ENCODE results near the gene CACYBP. TPM values are rescaled to one million over a fixed set of nuclear protein-coding genes. Genes with fewer than 3 reads are reported as not detected.

CACYBP gene
- total and polyA plus RNA-seq, 2 experiments from 2014 or later = 209 to 453 TPM

- no peak for TF ChIP-seq ZNF462 (CRISPR knock-in tag; IDR thresholded peaks at IDR 0.05)
- no peak for TF ChIP-seq ZNF331 (CRISPR knock-in tag; IDR thresholded peaks at IDR 0.05; ENCODE audit: low read depth)
- no peak for TF ChIP-seq EZH2phosphoT487 (IDR thresholded peaks at IDR 0.05; ENCODE audit: unreplicated experiment)
- TF ChIP-seq ZNF114 (CRISPR knock-in tag; IDR thresholded peaks at IDR 0.05) = no peak
- TF ChIP-seq, protein P1, sequence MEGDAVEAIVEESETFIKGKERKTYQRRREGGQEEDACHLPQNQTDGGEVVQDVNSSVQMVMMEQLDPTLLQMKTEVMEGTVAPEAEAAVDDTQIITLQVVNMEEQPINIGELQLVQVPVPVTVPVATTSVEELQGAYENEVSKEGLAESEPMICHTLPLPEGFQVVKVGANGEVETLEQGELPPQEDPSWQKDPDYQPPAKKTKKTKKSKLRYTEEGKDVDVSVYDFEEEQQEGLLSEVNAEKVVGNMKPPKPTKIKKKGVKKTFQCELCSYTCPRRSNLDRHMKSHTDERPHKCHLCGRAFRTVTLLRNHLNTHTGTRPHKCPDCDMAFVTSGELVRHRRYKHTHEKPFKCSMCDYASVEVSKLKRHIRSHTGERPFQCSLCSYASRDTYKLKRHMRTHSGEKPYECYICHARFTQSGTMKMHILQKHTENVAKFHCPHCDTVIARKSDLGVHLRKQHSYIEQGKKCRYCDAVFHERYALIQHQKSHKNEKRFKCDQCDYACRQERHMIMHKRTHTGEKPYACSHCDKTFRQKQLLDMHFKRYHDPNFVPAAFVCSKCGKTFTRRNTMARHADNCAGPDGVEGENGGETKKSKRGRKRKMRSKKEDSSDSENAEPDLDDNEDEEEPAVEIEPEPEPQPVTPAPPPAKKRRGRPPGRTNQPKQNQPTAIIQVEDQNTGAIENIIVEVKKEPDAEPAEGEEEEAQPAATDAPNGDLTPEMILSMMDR (conservative IDR thresholded peaks at IDR 0.05; ENCODE audit: low read depth in 2 of 2) = no peak
- TF ChIP-seq JUNB (IDR thresholded peaks at IDR 0.05; ENCODE audit: unreplicated experiment) = no peak
- TF ChIP-seq REST (IDR thresholded peaks at IDR 0.05; ENCODE audit: unreplicated experiment) = no peak
These were observed 36.1 kb downstream of the CACYBP start (continued) for GRCh38 chr1:175035865-175036264.
